DOHH2 (cell line): ENCODE results near the gene CDK1.

ENCODE experiments used
- H3F3A ChIP-seq: fragments of 200-600 bp; sonication (generic), shearing (Covaris generic); 2 replicates; pipeline ENCODE4 v1.6.0; 2016; ENCODE audit warnings: antibody characterized with exemption, mild to moderate bottlenecking; ENCODE audit not compliant: control insufficient read depth, insufficient read depth
- H3K27ac ChIP-seq: fragments of 200-600 bp; sonication (generic); 2 replicates; pipeline ENCODE4 v1.5.1; 2014; ENCODE audit warnings: low read depth, mild to moderate bottlenecking, low read length, moderate library complexity
- H3K27me3 ChIP-seq: fragments of 200-600 bp; sonication (generic); 2 replicates; pipeline ENCODE4 v1.6.1; 2014; ENCODE audit warnings: mild to moderate bottlenecking, low read length, mixed read lengths; ENCODE audit not compliant: control insufficient read depth
- H3K36me3 ChIP-seq: fragments of 200-600 bp; sonication (generic); 2 replicates; pipeline ENCODE4 v1.6.1; 2014; ENCODE audit warnings: mild to moderate bottlenecking, low read length, moderate library complexity, mixed read lengths; ENCODE audit not compliant: control insufficient read depth
- H3K4me1 ChIP-seq: fragments of 200-600 bp; sonication (generic); 2 replicates; pipeline ENCODE4 v1.6.1; 2014; ENCODE audit warnings: mild to moderate bottlenecking, low read length, mixed read lengths; ENCODE audit not compliant: control insufficient read depth
- H3K4me2 ChIP-seq: fragments of 200-600 bp; sonication (generic); 2 replicates; pipeline ENCODE4 v1.6.0; 2014; ENCODE audit warnings: mild to moderate bottlenecking, low read length, moderate library complexity
- H3K4me3 ChIP-seq: fragments of 200-600 bp; sonication (generic); 2 replicates; pipeline ENCODE4 v1.5.1; 2014; ENCODE audit warnings: mild to moderate bottlenecking, low read length, mixed read lengths
- H3K79me2 ChIP-seq: fragments of 200-600 bp; sonication (generic); 2 replicates; pipeline ENCODE4 v1.6.1; 2014; ENCODE audit warnings: mild to moderate bottlenecking, low read length, mixed read lengths; ENCODE audit not compliant: control insufficient read depth
- H3K9me2 ChIP-seq: fragments of 200-600 bp; sonication (generic); replicated peaks from 2 replicates; pipeline ENCODE4 v1.6.1; 2014; ENCODE audit warnings: mild to moderate bottlenecking, low read length, mixed read lengths; ENCODE audit not compliant: control insufficient read depth
- H3K9me3 ChIP-seq: fragments of 200-600 bp; sonication (generic); 2 replicates; pipeline ENCODE4 v1.6.1; 2014; ENCODE audit warnings: antibody characterized with exemption, low read length, mixed read lengths; ENCODE audit not compliant: control insufficient read depth, insufficient read depth
- H4K20me1 ChIP-seq: fragments of 200-600 bp; sonication (generic); 2 replicates; pipeline ENCODE4 v1.6.0; 2014; ENCODE audit warnings: low read depth, mild to moderate bottlenecking, antibody characterized with exemption, low read length, moderate library complexity; ENCODE audit not compliant: control insufficient read depth, insufficient read depth
- CTCF ChIP-seq: fragments of 200-600 bp; sonication (generic); IDR thresholded peaks from one replicate; pipeline ENCODE4 v1.5.1; 2014; ENCODE audit warnings: antibody characterized with exemption, mild to moderate bottlenecking, low read depth, low read length; ENCODE audit not compliant: poor library complexity, severe bottlenecking
- EZH2phosphoT487 ChIP-seq: fragments of 200-600 bp; sonication (generic); IDR thresholded peaks from 2 replicates; pipeline ENCODE4 v1.6.1; 2017; ENCODE audit warnings: borderline replicate concordance, mild to moderate bottlenecking, antibody characterized with exemption, low read length, moderate library complexity, mixed read lengths

The CDK1 gene

GRCh38 chr10:60784641-60785040 lies 6.4 kb downstream of the CDK1 start:
- Histone ChIP-seq H3K4me2 (peak overlapping the region; percentile 12; the same call in 1 of the 2 replicates), H3K36me3 (peaks cover 100% of the 10 kb centered on the region)

GRCh38 chr10:60788544-60788943 lies 10.3 kb downstream of the CDK1 start:
- Histone ChIP-seq H3K4me2 (no peak overlapping the region), H3K79me2 (peaks cover 98% of the 10 kb centered on the region), H3K36me3 (peaks cover 100% of the 10 kb centered on the region), H3K27ac (no peak overlapping the region), H3K9me2 (no peaks in the 10 kb centered on the region), H3K27me3 (no peaks in the 10 kb centered on the region), H4K20me1 (peaks cover 33% of the 10 kb centered on the region), H3K9me3 (no peaks in the 10 kb centered on the region), H3F3A (peaks cover 30% of the 10 kb centered on the region), H3K4me3 (no peak overlapping the region), H3K4me1 (peaks cover 26% of the 10 kb centered on the region)
- TF ChIP-seq EZH2phosphoT487 = no peak
- TF ChIP-seq CTCF = no peak

More at GRCh38 chr10:60784641-60785040, 6.4 kb downstream of the CDK1 start:
- H3K27ac ChIP-seq = no peak overlapping the region
- H3K9me2 ChIP-seq = no peaks in the 10 kb centered on the region
- no peak overlapping the region for H3K4me3 ChIP-seq
- no peaks in the 10 kb centered on the region for H3K27me3 ChIP-seq
- TF ChIP-seq EZH2phosphoT487 = no peak
- no peak for TF ChIP-seq CTCF
- peaks cover 60% of the 10 kb centered on the region for H3K4me1 ChIP-seq
- H3F3A ChIP-seq = peaks cover 31% of the 10 kb centered on the region; the same call in 1 of the 2 replicates
- H3K9me3 ChIP-seq = no peaks in the 10 kb centered on the region
- H3K79me2 ChIP-seq = peaks cover 100% of the 10 kb centered on the region
- H4K20me1 ChIP-seq = peaks cover 47% of the 10 kb centered on the region

- Histone ChIP-seq H3K4me3 (no peak overlapping the region), H3K9me2 (no peaks in the 10 kb centered on the region), H3F3A (peaks cover 36% of the 10 kb centered on the region), H3K36me3 (peaks cover 99% of the 10 kb centered on the region), H3K79me2 (peaks cover 94% of the 10 kb centered on the region), H3K4me1 (peaks cover 18% of the 10 kb centered on the region), H4K20me1 (peaks cover 31% of the 10 kb centered on the region), H3K27ac (no peak overlapping the region), H3K27me3 (no peaks in the 10 kb centered on the region), H3K9me3 (no peaks in the 10 kb centered on the region), H3K4me2 (no peak overlapping the region)
- TF ChIP-seq EZH2phosphoT487 = no peak
- no peak for TF ChIP-seq CTCF
Measured at GRCh38 chr10:60789340-60789739, 11.1 kb downstream of the CDK1 start.
